Left renal cortex interstitium (tissue), 4 donors: ENCODE data around the gene NSUN3. TPM values are rescaled to one million over a fixed set of nuclear protein-coding genes. Genes with fewer than 3 reads are reported as not detected.
"Not testable (repeated sequence)": the region's sequence is repeated elsewhere in the genome, so short reads cannot be mapped to it uniquely, and the experiment has no call there.

Experiments used
- DNase-seq, 4 donors: peaks; one replicate each; pipeline ENCODE4 v3.0.0-alpha.2; 2013; ENCODE audit warnings: low read depth in 4 of 4, low spot score in 2 of 4, missing footprints in 1 of 4
- polyA plus RNA-seq, 4 donors: library from polyadenylated mRNA; unstranded; fragments of 120-200 nt; gene quantifications; one replicate each; pipeline ENCODE4 v1.2.1, GENCODE V29; 2013; ENCODE audit not compliant: insufficient read length in 4 of 4

NSUN3 gene
- polyA plus RNA-seq, 4 donors: 10.9 to 13.9 (median 12.8) TPM

GRCh38 chr3:94066506-94067500 is 3.9 kb downstream of the NSUN3 start:
- DNase-seq: no peak

GRCh38 chr3:94069194-94069813 is 6.4 kb downstream of the NSUN3 start:
- peak in 1 of 4 donors; percentile 2 for DNase-seq

- no peak for DNase-seq
Measured at GRCh38 chr3:94070341-94070911, 7.6 kb downstream of the NSUN3 start.

- no peak for DNase-seq
Measured at GRCh38 chr3:94071713-94072284, 8.9 kb downstream of the NSUN3 start.

DNA sequence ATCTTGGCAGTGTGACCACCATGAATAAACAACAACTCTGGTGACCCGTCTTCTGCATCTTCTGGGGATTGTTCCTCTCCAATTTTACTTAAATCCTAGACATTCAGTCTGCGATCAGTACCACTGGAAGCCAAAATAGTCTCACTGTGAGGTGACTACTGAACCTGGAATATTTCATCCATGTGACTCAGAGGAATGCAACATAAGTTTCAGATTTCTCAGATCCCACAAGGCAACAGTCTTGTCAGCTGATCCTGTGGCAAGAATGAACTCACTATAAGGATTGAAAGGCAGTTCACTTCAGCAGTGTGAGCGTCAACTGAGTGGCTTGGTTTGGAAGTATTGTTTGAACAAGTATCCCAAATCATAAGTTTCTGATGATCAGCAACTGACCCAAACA is 13.2 kb downstream of the NSUN3 start:
- DNase-seq: no peak

GRCh38 chr3:94080552-94080951 is 17.7 kb downstream of the NSUN3 start:
- DNase-seq: not testable (repeated sequence)

- no peak for DNase-seq
Measured at GRCh38 chr3:94081884-94082283, 19.0 kb downstream of the NSUN3 start.

GRCh38 chr3:94082391-94082937 is 19.6 kb downstream of the NSUN3 start:
- peak in 1 of 4 donors; percentile 13 for DNase-seq

- DNase-seq: no peak
Measured at GRCh38 chr3:94083261-94083660, 20.4 kb downstream of the NSUN3 start.

- DNase-seq: no peak
Measured at GRCh38 chr3:94089126-94089525, 26.3 kb downstream of the NSUN3 start.

GRCh38 chr3:94092086-94092485 is 29.2 kb downstream of the NSUN3 start:
- no peak for DNase-seq

- no peak for DNase-seq
Measured at GRCh38 chr3:94093151-94093550, 30.3 kb downstream of the NSUN3 start.

- no peak for DNase-seq
Measured at GRCh38 chr3:94095111-94095510, 32.2 kb downstream of the NSUN3 start.

GRCh38 chr3:94098452-94098851 is 35.6 kb downstream of the NSUN3 start:
- DNase-seq: no peak

DNA sequence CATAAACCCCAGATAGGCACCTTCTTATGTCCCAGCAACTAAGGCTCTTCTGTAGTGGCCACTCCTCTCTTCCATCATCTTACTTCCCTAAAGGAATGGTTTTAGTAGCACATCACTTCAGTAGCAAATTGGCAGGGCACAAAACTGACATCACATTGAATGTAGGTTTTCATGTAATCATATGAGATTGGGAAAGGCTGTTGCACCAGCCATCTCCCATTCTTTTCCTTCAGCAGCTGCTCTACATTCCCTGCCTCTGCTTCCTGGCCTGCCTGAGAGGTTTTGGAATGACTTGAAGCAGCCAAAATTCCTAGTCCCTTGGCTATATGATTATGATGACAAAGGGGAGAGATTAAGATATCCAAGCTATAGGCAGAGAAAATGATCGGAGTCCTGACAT is 36.5 kb downstream of the NSUN3 start:
- DNase-seq: no peak

- DNase-seq: no peak
Measured at GRCh38 chr3:94101860-94102259, 39.0 kb downstream of the NSUN3 start.

DNA sequence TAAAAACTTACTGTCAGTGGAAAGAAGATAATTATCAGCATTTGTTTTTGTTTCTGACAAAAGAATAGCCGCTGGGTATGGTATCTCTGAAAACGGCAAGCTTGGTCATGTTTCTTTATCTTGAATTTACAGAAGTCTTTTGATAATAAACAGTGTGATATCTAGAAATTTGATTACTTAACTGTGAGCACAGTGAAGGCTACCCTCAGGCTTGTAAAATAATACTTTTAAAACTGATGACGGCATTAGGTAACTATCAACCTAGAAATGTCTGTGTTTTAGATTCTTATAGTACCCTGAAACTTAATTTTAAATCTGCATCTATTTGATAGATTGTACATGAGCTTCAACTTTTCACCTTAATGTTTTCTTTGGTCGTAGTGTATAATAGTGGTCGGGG is 43.4 kb downstream of the NSUN3 start:
- no peak for DNase-seq

- DNase-seq: not testable (repeated sequence)
Measured at GRCh38 chr3:94110232-94110631, 47.4 kb downstream of the NSUN3 start.

GRCh38 chr3:94110854-94111253 is 48.0 kb downstream of the NSUN3 start:
- DNase-seq: no peak

DNA sequence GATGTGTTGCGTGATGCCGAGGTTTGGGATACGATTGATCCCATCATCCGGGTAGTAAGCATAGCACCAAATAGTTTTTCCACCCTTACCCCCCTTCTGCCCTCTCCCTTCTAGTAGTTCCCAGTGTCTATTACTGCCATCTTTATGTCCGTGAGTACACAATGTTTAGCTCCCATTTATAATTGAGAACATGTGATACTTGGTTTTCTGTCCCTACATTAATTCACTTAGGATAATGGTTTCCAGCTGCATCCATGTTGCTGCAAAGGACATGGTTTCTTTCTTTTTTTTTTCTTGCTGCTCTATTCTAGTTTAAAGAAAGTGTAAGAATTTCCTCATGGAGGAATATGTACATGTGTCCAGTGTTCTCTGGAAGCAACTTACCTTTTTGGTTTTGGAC is 51.8 kb downstream of the NSUN3 start:
- DNase-seq: no peak

DNA sequence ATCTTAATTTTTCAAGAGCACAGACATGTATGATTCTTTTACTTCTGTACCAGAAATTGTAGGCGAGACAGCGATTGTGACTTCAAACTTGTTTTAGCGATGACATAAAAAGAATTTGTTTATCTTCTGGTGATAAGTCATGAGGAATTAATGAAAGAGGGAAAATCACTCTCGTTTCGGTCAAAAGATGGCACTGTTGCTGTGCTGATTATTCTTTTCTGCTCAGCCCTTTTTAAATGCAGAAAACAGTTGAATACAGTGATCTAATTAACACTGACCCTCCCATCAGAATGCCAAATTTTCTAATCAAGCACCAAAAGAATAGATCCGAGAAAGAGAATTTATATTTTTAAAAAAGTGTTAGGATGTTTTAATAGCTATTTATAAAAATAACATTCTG is 52.6 kb downstream of the NSUN3 start:
- no peak for DNase-seq
